Heart left ventricle (tissue), 16 donors: ENCODE results near the gene SERINC5. TPM values are rescaled to one million over a fixed set of nuclear protein-coding genes. Genes with fewer than 3 reads are reported as not detected.

Source experiments
- ATAC-seq, 4 donors: fragments of 200-7000 bp; cut with Tn5 transposase; one replicate each; pipeline ENCODE4 v1.9.1; 2020 to 2022; ENCODE audit warnings: moderate library complexity in 4 of 4, mild to moderate bottlenecking in 3 of 4, moderate number of reproducible peaks in 1 of 4
- DNase-seq, 5 donors: peaks; one replicate each; pipeline ENCODE4 v3.0.0-alpha.2; 2020
- H3K27ac ChIP-seq, 12 donors: fragments of 200-600 bp; sonication (generic) in 4 of 12; one replicate each; pipeline versions ENCODE4 v1.5.0 to v1.8.0; 2016 to 2022; ENCODE audit warnings: mild to moderate bottlenecking in 2 of 12
- H3K27me3 ChIP-seq, 9 donors: fragments of 200-600 bp; sonication (generic) in 2 of 9; one replicate each; pipeline versions ENCODE4 v1.5.1 to v1.8.0; 2016 to 2022; ENCODE audit warnings: mild to moderate bottlenecking in 3 of 9
- H3K36me3 ChIP-seq, 9 donors: fragments of 200-600 bp; sonication (generic) in 2 of 9; one replicate each; pipeline versions ENCODE4 v1.5.0 to v1.8.0; 2018 to 2022; ENCODE audit warnings: mild to moderate bottlenecking in 2 of 9
- H3K4me1 ChIP-seq, 12 donors: fragments of 200-600 bp; sonication (generic) in 4 of 12; one replicate each; pipeline versions ENCODE4 v1.5.0 to v1.8.0; 2016 to 2022; ENCODE audit warnings: mild to moderate bottlenecking in 3 of 12
- H3K4me3 ChIP-seq, 12 donors: fragments of 200-600 bp; sonication (generic) in 4 of 12; one replicate each; pipeline versions ENCODE4 v1.5.0 to v1.8.0; 2017 to 2022; ENCODE audit warnings: mild to moderate bottlenecking in 9 of 12, moderate library complexity in 4 of 12
- H3K9me3 ChIP-seq, 12 donors: fragments of 200-600 bp; sonication (generic) in 4 of 12; one replicate each; pipeline versions ENCODE4 v1.5.0 to v1.8.0; 2016 to 2022; ENCODE audit warnings: mild to moderate bottlenecking in 1 of 12
- POLR2A ChIP-seq, 2 donors: fragments of 450-650 bp; IDR thresholded peaks; one replicate each; pipeline ENCODE4 v1.6.1; 2017; ENCODE audit warnings: antibody characterized with exemption in 2 of 2, mild to moderate bottlenecking in 2 of 2, moderate library complexity in 2 of 2
- WGBS, 4 donors: extraction: QIAGEN DNeasy Blood & Tissue Kit in 2 of 4; methylation state at CpG; one replicate each; pipeline versions ENCODE4 v1.1.5 to v1.1.7; 2013 to 2018; 5-methylcytosine and 5-hydroxymethylcytosine counted together
- intact Hi-C, 10 donors: fragments of 100-400 bp; cut with DNase I; formaldehyde crosslinking; loops; one replicate each; pipeline versions ENCODE4 v1.11.1 to v1.14.2; 2022
- polyA plus RNA-seq, 2 donors: library from polyadenylated mRNA; stranded (reverse); fragments of 200-250 nt; gene quantifications; one replicate each; pipeline ENCODE4 v1.2.3, GENCODE V29; 2013
- total RNA-seq, 9 donors: library from RNA; depleted of rRNA in 2 of 9; stranded (reverse); fragments of >200 nt in 2 of 9; fragmentation: NEBNext Ultra II Directional in 3 of 9; extraction: Animal tissue kit (Norgen Biotek cat#: 25700) in 3 of 9; gene quantifications; one replicate each; pipeline versions ENCODE4 v1.1.0 to v1.2.4, GENCODE V29; 2016 to 2023
- TF ChIP-seq, protein P1 (sequence below), 12 donors: fragments of 200-600 bp; sonication (generic) in 4 of 12; IDR thresholded peaks; one replicate each; pipeline versions ENCODE4 v1.5.0 to v1.8.0; 2018 to 2022; ENCODE audit warnings: antibody characterized with exemption in 12 of 12, mild to moderate bottlenecking in 5 of 12
- donor health status: ischemic (EF 13 %, LVEDD 7.1; RV severe dilation, severe dysfunction).
- donor health status: healthy with polysubstance abuse.
- donor health status: DM: no; HTN: yes; CAD: no.
- donor health status: DM: no; HTN: no; CAD: no.
- donor health status: ischemic (EF 25% LVEDD 6.9; RV normal size, moderate dysfunction).
- donor health status: ischemic (EF 25% LVEDD 5.7; RV mildly dilated, moderate dysfunction).
- donor health status: healthy.
- donor health status: DM: yes; HTN: yes; CAD: no.
- donor health status: ischemic (EF 35%, LVEDD 5.7; RV mildly dilated, moderate dysfunction).
- donor health status: nonischemic (EF 11% LVEDD 7.7; RV severe dilation, severe dysfunction).
- donor health status: DM: yes; HTN: yes; CAD: no.
- donor health status: PGD.
- donor health status: ischemic (EF 29% LVEDD 5.4; RV normal size, mild dysfunction).
- donor health status: nonischemic (EF 23%, LVEDD 6.1; RV moderate dilation, normal function).

The SERINC5 gene
- total and polyA plus RNA-seq, 11 donors = 3.2 to 25.9 (median 13.5) TPM

DNA sequence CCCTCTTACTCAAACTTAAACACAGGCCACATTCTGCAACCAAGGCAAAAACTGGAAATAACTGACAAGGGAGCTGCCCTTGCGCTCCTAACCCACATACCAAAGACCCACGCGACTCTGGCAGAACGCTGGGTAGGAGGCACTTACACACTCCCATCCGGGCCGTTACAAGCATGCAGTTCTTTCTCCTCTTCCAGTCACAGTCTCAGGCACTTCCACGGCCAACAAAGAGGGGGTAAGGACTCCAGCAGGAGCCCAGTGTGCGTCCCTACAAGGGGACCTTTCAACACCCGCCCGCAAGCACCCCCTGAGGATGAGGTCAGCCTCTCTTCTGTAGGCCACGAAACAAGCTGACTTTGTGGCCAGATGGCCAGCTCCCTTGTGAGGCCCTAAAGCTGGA, 57.4 kb downstream of the SERINC5 start:
- peaks cover 0 to 20% (median 10%) of the 10 kb centered on the region in 9 donors for H3K36me3 ChIP-seq
- WGBS, 4 donors = 26 to 46% (median 36%) methylated on average over 11 of the region's 11 CpGs
- no peaks in the 10 kb centered on the region for H3K9me3 ChIP-seq
- TF ChIP-seq, protein P1, sequence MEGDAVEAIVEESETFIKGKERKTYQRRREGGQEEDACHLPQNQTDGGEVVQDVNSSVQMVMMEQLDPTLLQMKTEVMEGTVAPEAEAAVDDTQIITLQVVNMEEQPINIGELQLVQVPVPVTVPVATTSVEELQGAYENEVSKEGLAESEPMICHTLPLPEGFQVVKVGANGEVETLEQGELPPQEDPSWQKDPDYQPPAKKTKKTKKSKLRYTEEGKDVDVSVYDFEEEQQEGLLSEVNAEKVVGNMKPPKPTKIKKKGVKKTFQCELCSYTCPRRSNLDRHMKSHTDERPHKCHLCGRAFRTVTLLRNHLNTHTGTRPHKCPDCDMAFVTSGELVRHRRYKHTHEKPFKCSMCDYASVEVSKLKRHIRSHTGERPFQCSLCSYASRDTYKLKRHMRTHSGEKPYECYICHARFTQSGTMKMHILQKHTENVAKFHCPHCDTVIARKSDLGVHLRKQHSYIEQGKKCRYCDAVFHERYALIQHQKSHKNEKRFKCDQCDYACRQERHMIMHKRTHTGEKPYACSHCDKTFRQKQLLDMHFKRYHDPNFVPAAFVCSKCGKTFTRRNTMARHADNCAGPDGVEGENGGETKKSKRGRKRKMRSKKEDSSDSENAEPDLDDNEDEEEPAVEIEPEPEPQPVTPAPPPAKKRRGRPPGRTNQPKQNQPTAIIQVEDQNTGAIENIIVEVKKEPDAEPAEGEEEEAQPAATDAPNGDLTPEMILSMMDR (IDR thresholded peaks at IDR 0.05) = no peak
- no peak for TF ChIP-seq POLR2A (IDR thresholded peaks at IDR 0.05)
- no peak overlapping the region for H3K4me3 ChIP-seq
- intact Hi-C loops = loop anchor here in 5 of 10 donors (10.0 kb wide), 3 partner anchors 46 to 56 kb away; partner anchors contain the start of gene SERINC5 (in 4 of the 5)
- DNase-seq (peak in 4 of 5 donors; percentile 45 to 69 (median 50)), ATAC-seq (peak; percentile 40 to 78 (median 74))
- peaks cover 0 to 63% (median 42%) of the 10 kb centered on the region in 12 donors for H3K4me1 ChIP-seq
- H3K27me3 ChIP-seq = no peaks in the 10 kb centered on the region
- H3K27ac ChIP-seq = peak overlapping the region; percentile 12 to 71 (median 57)

DNA sequence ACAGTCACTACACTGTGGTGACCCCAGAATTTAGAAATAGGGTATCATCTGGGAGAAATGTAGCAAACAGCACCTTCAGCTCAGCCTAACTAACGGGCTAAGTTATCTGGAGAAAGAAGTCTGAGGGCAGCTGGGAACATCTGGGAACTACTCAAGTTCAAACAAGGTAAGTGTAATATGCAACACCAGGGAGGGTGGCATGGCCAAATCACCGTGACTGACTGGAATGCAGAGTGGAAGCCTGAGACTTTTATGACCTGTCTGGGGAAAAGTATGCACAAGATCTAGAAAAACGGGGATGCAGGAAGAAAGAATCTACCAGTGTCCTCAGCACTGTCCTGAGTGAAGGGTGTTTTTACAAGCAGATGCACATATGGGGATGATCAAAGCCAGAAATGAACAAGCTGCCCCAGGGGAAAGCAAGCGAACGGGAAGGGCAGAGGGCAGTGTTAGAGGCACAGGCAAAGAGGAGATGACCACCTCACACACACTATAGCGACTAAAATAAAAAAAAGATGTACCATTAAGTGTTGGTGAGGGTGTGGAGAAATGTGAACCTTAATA, 59.9 kb downstream of the SERINC5 start:
- DNase-seq (no peak), ATAC-seq (no peak)
- intact Hi-C loops = loop anchor here in 5 of 10 donors (10.0 kb wide), 3 partner anchors 49 to 59 kb away; partner anchors contain the start of gene SERINC5 (in 4 of the 5)
- WGBS, 4 donors = 59 to 71% (median 65%) methylated on average over 6 of the region's 6 CpGs
- TF ChIP-seq, protein P1 (IDR thresholded peaks at IDR 0.05) = no peak
- no peaks in the 10 kb centered on the region for H3K9me3 ChIP-seq
- peaks cover 0 to 82% (median 65%) of the 10 kb centered on the region in 12 donors for H3K4me1 ChIP-seq
- no peak overlapping the region for H3K4me3 ChIP-seq
- no peaks in the 10 kb centered on the region for H3K27me3 ChIP-seq
- H3K27ac ChIP-seq = no peak overlapping the region
- no peaks in the 10 kb centered on the region for H3K36me3 ChIP-seq

DNA sequence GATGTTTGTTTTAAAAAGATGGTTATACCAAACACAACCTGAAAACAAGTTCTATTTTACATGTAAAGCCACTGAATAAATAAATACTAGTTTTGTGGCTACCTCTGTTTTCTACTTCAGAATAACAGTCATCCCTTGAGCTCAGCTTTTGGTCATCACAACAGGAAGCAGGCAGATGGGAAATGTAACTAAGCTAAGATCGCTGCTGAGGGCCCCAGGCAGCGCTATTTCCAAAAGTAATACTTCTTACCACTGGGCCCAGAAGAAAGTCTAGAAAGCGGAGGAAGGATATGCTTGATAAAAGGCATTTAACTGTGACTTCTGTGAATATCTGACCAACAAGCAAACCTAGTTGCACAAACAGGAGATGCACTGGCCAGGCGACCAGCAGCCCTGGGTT, 61.4 kb downstream of the SERINC5 start:
- Histone ChIP-seq H3K4me3 (no peak overlapping the region), H3K27ac (peak overlapping the region in 8 of 12 donors; percentile 67 to 90 (median 80)), H3K4me1 (peaks cover 0 to 86% (median 65%) of the 10 kb centered on the region in 12 donors), H3K9me3 (no peaks in the 10 kb centered on the region), H3K36me3 (no peaks in the 10 kb centered on the region), H3K27me3 (no peaks in the 10 kb centered on the region)
- no peak for DNase-seq
- intact Hi-C loops = loop anchor here in 8 of 10 donors (5.0 to 10.0 kb wide), 5 partner anchors 50 to 63 kb away; partner anchors contain the start of gene SERINC5 (in 6 of the 8)
- TF ChIP-seq POLR2A (IDR thresholded peaks at IDR 0.05) = no peak
- TF ChIP-seq, protein P1 (IDR thresholded peaks at IDR 0.05) = no peak
- no peak for ATAC-seq
- WGBS, 4 donors = 76 to 80% (median 78%) methylated on average over 4 of the region's 4 CpGs

DNA sequence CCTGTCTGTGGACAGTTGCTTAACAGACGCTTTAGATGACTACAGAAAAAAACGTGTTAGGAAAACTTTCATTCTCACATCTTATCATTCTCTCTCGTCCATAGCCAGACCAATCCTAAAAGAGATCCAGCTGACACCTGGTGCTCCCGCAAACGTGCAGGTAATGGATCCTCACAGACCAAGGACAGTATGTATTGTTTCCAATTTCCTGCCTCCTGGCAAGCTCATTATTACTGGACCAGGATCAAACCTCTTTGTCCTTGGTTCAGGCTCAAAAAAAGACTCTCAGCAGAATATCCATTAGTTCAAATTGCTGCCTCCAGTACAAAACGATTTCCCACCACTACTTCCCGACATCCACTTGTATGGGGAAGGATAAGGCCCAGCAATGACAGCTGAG, 62.4 kb downstream of the SERINC5 start:
- H3K27ac ChIP-seq = peak overlapping the region; percentile 67 to 90 (median 80)
- TF ChIP-seq, protein P1 (IDR thresholded peaks at IDR 0.05) = no peak
- TF ChIP-seq POLR2A (IDR thresholded peaks at IDR 0.05) = no peak
- no peaks in the 10 kb centered on the region for H3K9me3 ChIP-seq
- intact Hi-C loops = loop anchor here (2.0 to 10.0 kb wide), 8 partner anchors 21 to 64 kb away; partner anchors contain the start of gene SERINC5 (in 8 of the 10)
- WGBS, 4 donors = 7 to 13% (median 10%) methylated on average over 7 of the region's 7 CpGs
- H3K27me3 ChIP-seq = no peaks in the 10 kb centered on the region
- ATAC-seq (peak in 3 of 4 donors; percentile 5 to 31 (median 26)), DNase-seq (no peak)
- H3K4me3 ChIP-seq = no peak overlapping the region
- peaks cover 0 to 80% (median 57%) of the 10 kb centered on the region in 12 donors for H3K4me1 ChIP-seq
- no peaks in the 10 kb centered on the region for H3K36me3 ChIP-seq
